Liver (tissue), 3 donors: ENCODE data around the gene HAUS8.

Source experiments
- EGR1 ChIP-seq, 2 donors: IDR thresholded peaks; 2 replicates each; pipeline ENCODE4 v1.6.1; 2016 to 2018; ENCODE audit warnings: antibody characterized with exemption in 2 of 2, low read depth in 2 of 2
- FOXA1 ChIP-seq: IDR thresholded peaks from 2 replicates; pipeline ENCODE4 v1.6.1; 2016; ENCODE audit warnings: antibody characterized with exemption
- FOXA2 ChIP-seq: IDR thresholded peaks from 2 replicates; pipeline ENCODE4 v1.6.1; 2016; ENCODE audit warnings: antibody characterized with exemption
- GABPA ChIP-seq, 2 donors: IDR thresholded peaks in 1 of 2; conservative IDR thresholded peaks in 1 of 2; 2 replicates each; pipeline ENCODE4 v1.6.1; 2016; ENCODE audit warnings: antibody characterized with exemption in 2 of 2, mild to moderate bottlenecking in 1 of 2, moderate library complexity in 1 of 2
- JUND ChIP-seq, 2 donors: IDR thresholded peaks; 2 replicates each; pipeline ENCODE4 v1.6.1; 2016; ENCODE audit warnings: antibody characterized with exemption in 2 of 2
- RAD21 ChIP-seq, 2 donors: IDR thresholded peaks; 2 replicates each; pipeline ENCODE4 v1.6.1; 2016; ENCODE audit warnings: antibody characterized with exemption in 2 of 2, mild to moderate bottlenecking in 2 of 2
- SP1 ChIP-seq: IDR thresholded peaks from 2 replicates; pipeline ENCODE4 v1.6.1; 2018; ENCODE audit warnings: antibody characterized with exemption, mild to moderate bottlenecking
- TAF1 ChIP-seq: conservative IDR thresholded peaks from 2 replicates; pipeline ENCODE4 v1.6.1; 2016; ENCODE audit warnings: antibody characterized with exemption, mild to moderate bottlenecking
- YY1 ChIP-seq: IDR thresholded peaks from 2 replicates; pipeline ENCODE4 v1.6.1; 2016; ENCODE audit warnings: antibody characterized with exemption, mild to moderate bottlenecking
- TF ChIP-seq, protein P1 (sequence below): IDR thresholded peaks from 2 replicates; pipeline ENCODE4 v1.6.1; 2016; ENCODE audit warnings: antibody characterized with exemption
- TF ChIP-seq, protein P2 (sequence below): fragments of 150-350 bp; IDR thresholded peaks from 2 replicates; pipeline ENCODE4 v1.5.1; 2017; ENCODE audit warnings: improper control_type of control experiment, low read depth, low read length; ENCODE audit not compliant: missing input control
- TF ChIP-seq, protein P3 (sequence below): IDR thresholded peaks from 2 replicates; pipeline ENCODE4 v1.6.1; 2016; ENCODE audit warnings: antibody characterized with exemption, mild to moderate bottlenecking
- TF ChIP-seq, protein P4 (sequence below): IDR thresholded peaks from 2 replicates; pipeline ENCODE4 v1.6.1; 2016; ENCODE audit warnings: antibody characterized with exemption
- donor health status: healthy.
- donor health status: healthy.

DNA sequence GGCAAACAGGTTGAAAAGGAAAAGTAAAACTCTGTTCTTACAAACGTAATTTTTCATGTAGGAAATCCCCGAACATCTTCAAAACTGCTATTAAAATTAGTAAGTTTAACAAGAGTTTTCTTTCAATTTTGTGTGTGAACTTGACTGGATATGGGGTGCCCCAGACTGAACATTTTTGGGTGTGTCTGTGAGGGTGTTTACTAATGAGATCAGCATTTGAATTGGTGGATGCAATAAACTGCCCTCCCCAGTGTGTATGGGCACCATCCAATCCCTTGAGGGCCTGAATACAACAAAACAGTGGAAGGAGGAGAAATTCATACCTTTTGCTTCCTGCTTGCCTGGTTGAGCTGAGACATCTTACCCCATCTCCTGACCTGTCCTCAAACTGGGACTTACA is 11.8 kb downstream of the HAUS8 start:
- TF ChIP-seq, protein P1, sequence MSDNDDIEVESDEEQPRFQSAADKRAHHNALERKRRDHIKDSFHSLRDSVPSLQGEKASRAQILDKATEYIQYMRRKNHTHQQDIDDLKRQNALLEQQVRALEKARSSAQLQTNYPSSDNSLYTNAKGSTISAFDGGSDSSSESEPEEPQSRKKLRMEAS, result no peak
- TF ChIP-seq, protein P2, sequence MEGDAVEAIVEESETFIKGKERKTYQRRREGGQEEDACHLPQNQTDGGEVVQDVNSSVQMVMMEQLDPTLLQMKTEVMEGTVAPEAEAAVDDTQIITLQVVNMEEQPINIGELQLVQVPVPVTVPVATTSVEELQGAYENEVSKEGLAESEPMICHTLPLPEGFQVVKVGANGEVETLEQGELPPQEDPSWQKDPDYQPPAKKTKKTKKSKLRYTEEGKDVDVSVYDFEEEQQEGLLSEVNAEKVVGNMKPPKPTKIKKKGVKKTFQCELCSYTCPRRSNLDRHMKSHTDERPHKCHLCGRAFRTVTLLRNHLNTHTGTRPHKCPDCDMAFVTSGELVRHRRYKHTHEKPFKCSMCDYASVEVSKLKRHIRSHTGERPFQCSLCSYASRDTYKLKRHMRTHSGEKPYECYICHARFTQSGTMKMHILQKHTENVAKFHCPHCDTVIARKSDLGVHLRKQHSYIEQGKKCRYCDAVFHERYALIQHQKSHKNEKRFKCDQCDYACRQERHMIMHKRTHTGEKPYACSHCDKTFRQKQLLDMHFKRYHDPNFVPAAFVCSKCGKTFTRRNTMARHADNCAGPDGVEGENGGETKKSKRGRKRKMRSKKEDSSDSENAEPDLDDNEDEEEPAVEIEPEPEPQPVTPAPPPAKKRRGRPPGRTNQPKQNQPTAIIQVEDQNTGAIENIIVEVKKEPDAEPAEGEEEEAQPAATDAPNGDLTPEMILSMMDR, result no peak
- no peak for TF ChIP-seq FOXA1
- TF ChIP-seq TAF1, result no peak
- no peak for TF ChIP-seq JUND (IDR thresholded peaks at IDR 0.05)
- no peak for TF ChIP-seq FOXA2
- TF ChIP-seq GABPA (IDR thresholded peaks at IDR 0.05 in 1 of 2, conservative IDR thresholded peaks at IDR 0.05 in 1 of 2), result no peak
- TF ChIP-seq RAD21 (IDR thresholded peaks at IDR 0.05), result no peak
- TF ChIP-seq EGR1 (IDR thresholded peaks at IDR 0.05; ENCODE audit: low read depth in 2 of 2), result no peak
- TF ChIP-seq YY1, result no peak
- TF ChIP-seq, protein P3, sequence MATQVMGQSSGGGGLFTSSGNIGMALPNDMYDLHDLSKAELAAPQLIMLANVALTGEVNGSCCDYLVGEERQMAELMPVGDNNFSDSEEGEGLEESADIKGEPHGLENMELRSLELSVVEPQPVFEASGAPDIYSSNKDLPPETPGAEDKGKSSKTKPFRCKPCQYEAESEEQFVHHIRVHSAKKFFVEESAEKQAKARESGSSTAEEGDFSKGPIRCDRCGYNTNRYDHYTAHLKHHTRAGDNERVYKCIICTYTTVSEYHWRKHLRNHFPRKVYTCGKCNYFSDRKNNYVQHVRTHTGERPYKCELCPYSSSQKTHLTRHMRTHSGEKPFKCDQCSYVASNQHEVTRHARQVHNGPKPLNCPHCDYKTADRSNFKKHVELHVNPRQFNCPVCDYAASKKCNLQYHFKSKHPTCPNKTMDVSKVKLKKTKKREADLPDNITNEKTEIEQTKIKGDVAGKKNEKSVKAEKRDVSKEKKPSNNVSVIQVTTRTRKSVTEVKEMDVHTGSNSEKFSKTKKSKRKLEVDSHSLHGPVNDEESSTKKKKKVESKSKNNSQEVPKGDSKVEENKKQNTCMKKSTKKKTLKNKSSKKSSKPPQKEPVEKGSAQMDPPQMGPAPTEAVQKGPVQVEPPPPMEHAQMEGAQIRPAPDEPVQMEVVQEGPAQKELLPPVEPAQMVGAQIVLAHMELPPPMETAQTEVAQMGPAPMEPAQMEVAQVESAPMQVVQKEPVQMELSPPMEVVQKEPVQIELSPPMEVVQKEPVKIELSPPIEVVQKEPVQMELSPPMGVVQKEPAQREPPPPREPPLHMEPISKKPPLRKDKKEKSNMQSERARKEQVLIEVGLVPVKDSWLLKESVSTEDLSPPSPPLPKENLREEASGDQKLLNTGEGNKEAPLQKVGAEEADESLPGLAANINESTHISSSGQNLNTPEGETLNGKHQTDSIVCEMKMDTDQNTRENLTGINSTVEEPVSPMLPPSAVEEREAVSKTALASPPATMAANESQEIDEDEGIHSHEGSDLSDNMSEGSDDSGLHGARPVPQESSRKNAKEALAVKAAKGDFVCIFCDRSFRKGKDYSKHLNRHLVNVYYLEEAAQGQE, result no peak
- TF ChIP-seq, protein P4, sequence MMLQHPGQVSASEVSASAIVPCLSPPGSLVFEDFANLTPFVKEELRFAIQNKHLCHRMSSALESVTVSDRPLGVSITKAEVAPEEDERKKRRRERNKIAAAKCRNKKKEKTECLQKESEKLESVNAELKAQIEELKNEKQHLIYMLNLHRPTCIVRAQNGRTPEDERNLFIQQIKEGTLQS, result no peak
- no peak for TF ChIP-seq SP1
